ENCODE results near the gene FSTL5.
"Not testable (repeated sequence)": the region's sequence is repeated elsewhere in the genome, so short reads cannot be mapped to it uniquely, and the experiment has no call there.

The FSTL5 gene

GRCh38 chr4:162163892-162164759, at the start of gene FSTL5:
Gene FSTL5, minus strand, starts transcription at chr4:162164000. Its CDS starts 52,604 bp downstream, at chr4:162111396.
- Histone ChIP-seq H3K36me3 (no peaks in the 10 kb centered on the region), H3K27ac (no peak within 1 kb of the TSS), H3K4me3 (ENCODE audit: low read depth in 1 of 2, low read length in 1 of 2) (no peak within 1 kb of the TSS), H3K27me3 (peaks cover 33% of the 10 kb centered on the region), H3K9me3 (no peaks in the 10 kb centered on the region), H3K4me1 (ENCODE audit: control insufficient read depth in 1 of 2, insufficient read depth in 1 of 2, low read depth in 1 of 2, low read length in 1 of 2) (no peaks in the 10 kb centered on the region)
- no peak for TF ChIP-seq CTCF (IDR thresholded peaks at IDR 0.05)

- no peak overlapping the region for H3K27ac ChIP-seq
- TF ChIP-seq CTCF (IDR thresholded peaks at IDR 0.05) = no peak
- H3K9me3 ChIP-seq = no peaks in the 10 kb centered on the region
- H3K36me3 ChIP-seq = no peaks in the 10 kb centered on the region
- no peak overlapping the region for H3K4me3 ChIP-seq (ENCODE audit: low read depth in 1 of 2, low read length in 1 of 2)
- H3K27me3 ChIP-seq = no peaks in the 10 kb centered on the region
- H3K4me1 ChIP-seq (ENCODE audit: control insufficient read depth in 1 of 2, insufficient read depth in 1 of 2, low read depth in 1 of 2, low read length in 1 of 2) = no peaks in the 10 kb centered on the region
Observed at GRCh38 chr4:162209706-162210105, 45.9 kb upstream of the FSTL5 start.

GRCh38 chr4:162203478-162203877, 39.7 kb upstream of the FSTL5 start:
- H3K27ac ChIP-seq; H3K4me1 ChIP-seq (ENCODE audit: control insufficient read depth in 1 of 2, insufficient read depth in 1 of 2, low read depth in 1 of 2, low read length in 1 of 2); H3K36me3 ChIP-seq; H3K9me3 ChIP-seq; H3K27me3 ChIP-seq; H3K4me3 ChIP-seq (ENCODE audit: low read depth in 1 of 2, low read length in 1 of 2): not testable (repeated sequence)

GRCh38 chr4:162201673-162202072, 37.9 kb upstream of the FSTL5 start:
- Histone ChIP-seq H3K4me1 (ENCODE audit: control insufficient read depth in 1 of 2, insufficient read depth in 1 of 2, low read depth in 1 of 2, low read length in 1 of 2) (no peaks in the 10 kb centered on the region), H3K9me3 (no peaks in the 10 kb centered on the region), H3K27me3 (no peaks in the 10 kb centered on the region), H3K27ac (no peak overlapping the region), H3K36me3 (no peaks in the 10 kb centered on the region), H3K4me3 (ENCODE audit: low read depth in 1 of 2, low read length in 1 of 2) (no peak overlapping the region)
- TF ChIP-seq CTCF (IDR thresholded peaks at IDR 0.05) = no peak

GRCh38 chr4:162170509-162170908, 6.7 kb upstream of the FSTL5 start:
- no peaks in the 10 kb centered on the region for H3K4me1 ChIP-seq (ENCODE audit: control insufficient read depth in 1 of 2, insufficient read depth in 1 of 2, low read depth in 1 of 2, low read length in 1 of 2)
- peaks cover 4% of the 10 kb centered on the region for H3K27me3 ChIP-seq
- no peaks in the 10 kb centered on the region for H3K36me3 ChIP-seq
- TF ChIP-seq CTCF (IDR thresholded peaks at IDR 0.05) = no peak
- H3K9me3 ChIP-seq = no peaks in the 10 kb centered on the region
- H3K4me3 ChIP-seq (ENCODE audit: low read depth in 1 of 2, low read length in 1 of 2) = no peak overlapping the region
- no peak overlapping the region for H3K27ac ChIP-seq

GRCh38 chr4:162164906-162165510, 1.2 kb upstream of the FSTL5 start:
- no peak for TF ChIP-seq CTCF (IDR thresholded peaks at IDR 0.05)
- no peaks in the 10 kb centered on the region for H3K4me1 ChIP-seq (ENCODE audit: control insufficient read depth in 1 of 2, insufficient read depth in 1 of 2, low read depth in 1 of 2, low read length in 1 of 2)
- H3K4me3 ChIP-seq (ENCODE audit: low read depth in 1 of 2, low read length in 1 of 2) = no peak overlapping the region
- H3K9me3 ChIP-seq = no peaks in the 10 kb centered on the region
- H3K27ac ChIP-seq = no peak overlapping the region
- peaks cover 33% of the 10 kb centered on the region for H3K27me3 ChIP-seq
- H3K36me3 ChIP-seq = no peaks in the 10 kb centered on the region
